BE2C (cell line): Measurements from ENCODE around the gene CPN2.

Experiments
- DNase-seq: peaks from one replicate; pipeline ENCODE4 v3.0.0-alpha.2; 2020
- H3K27me3 ChIP-seq: fragments of 250-450 bp; sonication (Bioruptor Pico); 2 replicates; pipeline ENCODE4 v1.5.1; 2020; ENCODE audit warnings: mild to moderate bottlenecking
- H3K36me3 ChIP-seq: fragments of 250-450 bp; sonication (Bioruptor Pico); 2 replicates; pipeline ENCODE4 v1.5.1; 2020; ENCODE audit warnings: mild to moderate bottlenecking
- H3K4me1 ChIP-seq: fragments of 250-450 bp; sonication (Bioruptor Pico); 2 replicates; pipeline ENCODE4 v1.5.1; 2020
- H3K4me3 ChIP-seq: 2 replicates; pipeline ENCODE4 v1.5.1; 2011; ENCODE audit warnings: low read depth, low read length
- H3K9me3 ChIP-seq: fragments of 250-450 bp; sonication (Bioruptor Pico); 2 replicates; pipeline ENCODE4 v1.5.1; 2020
- TF ChIP-seq, protein P1 (sequence below): IDR thresholded peaks from 2 replicates; pipeline ENCODE4 v1.5.1; 2012; ENCODE audit warnings: mild to moderate bottlenecking, low read depth, low read length

Gene CPN2

GRCh38 chr3:194354315-194354714 lies 3.2 kb upstream of the CPN2 start:
- TF ChIP-seq, protein P1, sequence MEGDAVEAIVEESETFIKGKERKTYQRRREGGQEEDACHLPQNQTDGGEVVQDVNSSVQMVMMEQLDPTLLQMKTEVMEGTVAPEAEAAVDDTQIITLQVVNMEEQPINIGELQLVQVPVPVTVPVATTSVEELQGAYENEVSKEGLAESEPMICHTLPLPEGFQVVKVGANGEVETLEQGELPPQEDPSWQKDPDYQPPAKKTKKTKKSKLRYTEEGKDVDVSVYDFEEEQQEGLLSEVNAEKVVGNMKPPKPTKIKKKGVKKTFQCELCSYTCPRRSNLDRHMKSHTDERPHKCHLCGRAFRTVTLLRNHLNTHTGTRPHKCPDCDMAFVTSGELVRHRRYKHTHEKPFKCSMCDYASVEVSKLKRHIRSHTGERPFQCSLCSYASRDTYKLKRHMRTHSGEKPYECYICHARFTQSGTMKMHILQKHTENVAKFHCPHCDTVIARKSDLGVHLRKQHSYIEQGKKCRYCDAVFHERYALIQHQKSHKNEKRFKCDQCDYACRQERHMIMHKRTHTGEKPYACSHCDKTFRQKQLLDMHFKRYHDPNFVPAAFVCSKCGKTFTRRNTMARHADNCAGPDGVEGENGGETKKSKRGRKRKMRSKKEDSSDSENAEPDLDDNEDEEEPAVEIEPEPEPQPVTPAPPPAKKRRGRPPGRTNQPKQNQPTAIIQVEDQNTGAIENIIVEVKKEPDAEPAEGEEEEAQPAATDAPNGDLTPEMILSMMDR = no peak
- H3K9me3 ChIP-seq = no peaks in the 10 kb centered on the region
- no peaks in the 10 kb centered on the region for H3K27me3 ChIP-seq
- no peak for DNase-seq
- no peaks in the 10 kb centered on the region for H3K36me3 ChIP-seq
- H3K4me1 ChIP-seq = no peaks in the 10 kb centered on the region
- no peak overlapping the region for H3K4me3 ChIP-seq

DNA sequence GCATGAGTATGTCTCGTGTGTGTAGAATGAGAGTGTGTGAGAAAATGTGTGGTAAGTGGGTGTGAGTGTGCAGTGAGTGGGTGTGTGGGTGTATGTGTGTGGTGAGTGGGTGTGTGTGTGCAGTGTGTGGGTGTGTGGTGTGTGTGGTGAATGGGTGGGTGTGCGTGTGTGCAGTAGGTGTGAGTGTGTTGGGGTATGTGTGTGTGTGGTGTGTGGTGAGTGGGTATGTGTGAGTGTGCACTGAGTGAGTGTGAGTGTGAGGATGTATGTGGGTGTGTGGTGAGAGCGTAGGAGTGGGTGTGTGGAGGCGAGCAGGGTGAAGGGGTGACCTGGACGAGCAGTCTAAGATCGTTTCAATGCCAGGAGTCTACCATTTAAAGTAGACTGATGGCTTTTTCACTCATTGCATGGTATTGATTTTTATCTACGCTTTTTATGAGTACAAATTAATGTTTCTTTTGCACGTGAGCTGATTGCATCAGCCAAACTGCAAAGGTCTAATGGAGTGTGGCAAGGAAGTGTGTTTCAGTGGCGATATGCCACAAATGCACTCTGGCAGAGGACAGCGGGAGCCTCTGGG lies 1.6 kb upstream of the CPN2 start:
- no peak overlapping the region for H3K4me3 ChIP-seq
- TF ChIP-seq, protein P1 = no peak
- DNase-seq = no peak
- no peaks in the 10 kb centered on the region for H3K36me3 ChIP-seq
- no peaks in the 10 kb centered on the region for H3K9me3 ChIP-seq
- H3K4me1 ChIP-seq = no peaks in the 10 kb centered on the region
- H3K27me3 ChIP-seq = no peaks in the 10 kb centered on the region

GRCh38 chr3:194351952-194352536 lies 916 bp upstream of the CPN2 start:
- TF ChIP-seq, protein P1 = no peak
- no peak overlapping the region for H3K4me3 ChIP-seq
- H3K27me3 ChIP-seq = no peaks in the 10 kb centered on the region
- H3K9me3 ChIP-seq = no peaks in the 10 kb centered on the region
- no peaks in the 10 kb centered on the region for H3K36me3 ChIP-seq
- no peaks in the 10 kb centered on the region for H3K4me1 ChIP-seq
- no peak for DNase-seq

DNA sequence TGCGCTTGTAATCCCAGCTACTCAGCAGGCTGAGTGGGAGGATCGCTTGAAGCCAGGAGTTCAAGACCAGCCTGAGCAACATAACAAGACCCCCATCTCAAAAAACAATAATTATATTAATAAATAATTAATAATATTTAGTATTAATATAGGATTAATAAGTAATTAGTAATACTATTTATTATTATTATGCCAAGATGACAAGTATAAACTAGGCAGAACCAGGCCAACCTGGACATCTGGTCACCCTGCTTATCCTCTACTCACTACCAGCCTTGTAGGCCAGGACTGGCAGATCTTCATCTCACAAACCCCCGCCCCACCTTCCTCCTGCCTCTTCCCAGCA lies 429 bp downstream of the CPN2 start:
- Histone ChIP-seq H3K36me3 (no peaks in the 10 kb centered on the region), H3K4me3 (no peak overlapping the region), H3K27me3 (no peaks in the 10 kb centered on the region), H3K4me1 (no peaks in the 10 kb centered on the region), H3K9me3 (no peaks in the 10 kb centered on the region)
- DNase-seq = no peak
- TF ChIP-seq, protein P1 = no peak

GRCh38 chr3:194348354-194348753 lies 2.8 kb downstream of the CPN2 start:
- no peak overlapping the region for H3K4me3 ChIP-seq
- H3K36me3 ChIP-seq = no peaks in the 10 kb centered on the region
- H3K27me3 ChIP-seq = no peaks in the 10 kb centered on the region
- no peak for DNase-seq
- TF ChIP-seq, protein P1 = no peak
- no peaks in the 10 kb centered on the region for H3K4me1 ChIP-seq
- H3K9me3 ChIP-seq = no peaks in the 10 kb centered on the region

GRCh38 chr3:194346621-194347020 lies 4.5 kb downstream of the CPN2 start:
- no peak for DNase-seq
- Histone ChIP-seq H3K4me1 (no peaks in the 10 kb centered on the region), H3K36me3 (no peaks in the 10 kb centered on the region), H3K9me3 (no peaks in the 10 kb centered on the region), H3K27me3 (no peaks in the 10 kb centered on the region), H3K4me3 (no peak overlapping the region)
- TF ChIP-seq, protein P1 = no peak
